HL-60/S4 treated with phorbol 12-myristate 13-acetate at 8.2 ng/mL for 4 days and 3 days (cell line): ENCODE measurements around the gene GRIK4.

Experiments used
- in situ Hi-C: fragments of 300-500 bp; cut with MboI; formaldehyde crosslinking; loops from 2 replicates; pipeline ENCODE4 v1.15.0; 2022; ENCODE audit warnings: low sequenced_read_pairs

The GRIK4 gene

DNA sequence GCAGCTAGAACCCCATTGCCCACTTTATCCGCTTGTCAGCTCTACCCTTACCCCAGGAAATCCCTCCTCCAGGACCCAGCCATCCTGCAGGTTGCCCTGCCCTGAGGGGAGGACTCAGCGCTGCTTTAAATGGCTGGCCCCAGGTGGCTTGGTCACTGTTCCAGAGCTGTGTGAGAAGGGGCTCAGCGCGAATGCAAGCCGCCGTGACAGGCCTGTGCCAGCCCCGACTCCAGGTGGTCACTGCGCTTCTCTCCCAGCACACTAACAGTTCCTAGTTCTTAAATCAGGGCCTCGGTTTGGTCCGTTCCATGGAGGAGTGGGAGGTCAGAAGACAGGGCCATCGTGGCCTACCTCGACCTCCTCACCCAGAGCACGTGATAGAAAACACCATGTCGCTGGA, 446.6 kb downstream of the GRIK4 start:
- in situ Hi-C loops: no loop called here

DNA sequence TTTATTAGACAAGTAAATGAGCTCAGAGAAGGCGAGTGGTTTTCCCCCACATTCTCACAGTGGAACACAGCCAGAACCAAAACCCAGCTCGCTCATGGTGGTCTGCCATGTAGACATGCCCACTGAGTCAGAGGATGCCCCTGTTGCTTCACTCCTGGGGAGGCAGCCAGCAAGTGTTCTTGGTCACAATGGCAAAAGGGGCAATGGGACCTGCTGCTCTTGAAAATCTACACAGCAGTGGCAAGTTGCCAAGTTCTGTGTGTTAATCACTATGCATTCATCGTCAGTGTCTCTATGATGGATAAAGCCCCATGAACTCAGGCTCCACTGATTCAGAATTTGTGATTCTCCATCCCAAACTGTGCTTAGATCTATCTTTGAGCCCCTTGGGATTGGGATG, 447.6 kb downstream of the GRIK4 start:
- in situ Hi-C loops: no loop called here

DNA sequence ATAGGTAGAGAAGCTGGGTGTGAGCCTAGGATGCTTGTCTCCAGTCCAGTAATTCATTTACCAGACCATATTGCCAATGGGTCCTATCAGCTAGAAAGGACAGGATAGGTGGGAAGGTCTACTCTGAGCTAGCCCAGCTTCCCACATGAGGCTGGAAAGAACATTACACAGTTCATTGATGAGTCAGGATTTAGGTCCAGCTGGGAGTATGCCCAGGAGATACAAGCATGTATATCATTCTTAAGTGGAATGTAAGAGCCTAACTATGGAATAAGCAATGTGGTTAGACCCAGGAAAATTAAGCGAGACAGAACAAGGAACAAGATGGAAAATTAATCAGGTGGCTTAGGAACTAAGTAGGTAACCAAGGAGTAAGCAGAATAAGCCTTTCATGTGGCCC, 453.3 kb downstream of the GRIK4 start:
- in situ Hi-C loops: no loop called here

DNA sequence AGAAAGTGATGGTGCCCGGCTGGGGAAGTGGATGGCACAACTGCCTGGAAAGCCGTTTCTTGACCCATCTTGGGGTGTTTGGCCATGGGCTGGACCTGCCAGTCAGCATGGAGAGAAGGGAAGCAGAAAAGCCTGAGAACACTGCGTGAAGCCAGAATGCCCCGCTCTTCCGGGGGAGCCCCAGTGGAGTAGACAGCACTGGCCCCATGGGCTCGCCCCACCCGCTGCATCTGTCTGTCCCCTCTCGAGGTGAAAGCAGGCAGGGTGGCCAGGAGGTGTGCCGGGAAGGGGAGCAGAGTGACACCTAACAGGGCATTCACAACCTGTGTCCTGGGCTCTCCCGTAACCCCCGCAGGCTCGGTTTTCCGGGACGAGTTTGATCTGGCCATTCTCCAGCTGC, 455.3 kb downstream of the GRIK4 start:
- in situ Hi-C loops: no loop called here

DNA sequence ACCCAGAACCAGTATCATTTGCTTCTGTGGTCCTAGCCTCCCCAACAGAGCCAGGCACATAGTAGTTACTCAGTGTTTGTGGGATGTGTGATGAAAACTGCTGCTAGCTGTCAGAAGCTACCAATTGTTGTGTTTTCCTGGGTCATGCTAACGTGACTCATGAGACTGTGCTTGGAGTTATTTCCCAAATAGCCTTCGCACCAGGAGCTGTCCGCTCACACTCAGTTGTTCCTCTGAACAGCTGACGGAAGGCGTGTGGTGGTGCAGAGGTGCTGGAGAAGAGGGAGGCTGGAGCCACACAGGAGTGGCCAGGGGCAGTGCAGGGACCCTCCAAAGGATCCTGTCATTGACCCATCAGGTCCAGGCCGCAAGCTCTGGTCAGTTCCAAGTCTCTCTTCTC, 458.4 kb downstream of the GRIK4 start:
- in situ Hi-C loops: no loop called here

DNA sequence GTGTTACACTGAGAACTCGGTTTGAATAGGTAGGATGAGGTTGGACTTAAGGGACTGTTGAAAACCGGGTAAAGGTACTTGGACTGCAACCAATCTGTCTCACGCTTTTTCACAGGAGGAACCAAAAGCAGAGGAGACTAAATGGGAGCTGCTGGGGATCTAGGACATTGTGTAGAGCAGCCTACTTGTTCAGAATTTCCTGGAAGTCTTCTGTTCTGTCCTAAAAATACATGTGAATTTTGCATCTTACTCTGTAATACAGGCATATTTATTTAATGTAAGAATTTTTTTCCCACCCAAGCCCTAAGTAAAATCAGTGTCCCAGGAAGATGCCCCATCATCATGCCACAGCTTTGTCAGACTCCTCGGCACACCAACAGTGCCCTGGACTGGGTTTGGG, 460.3 kb downstream of the GRIK4 start:
- in situ Hi-C loops: no loop called here

DNA sequence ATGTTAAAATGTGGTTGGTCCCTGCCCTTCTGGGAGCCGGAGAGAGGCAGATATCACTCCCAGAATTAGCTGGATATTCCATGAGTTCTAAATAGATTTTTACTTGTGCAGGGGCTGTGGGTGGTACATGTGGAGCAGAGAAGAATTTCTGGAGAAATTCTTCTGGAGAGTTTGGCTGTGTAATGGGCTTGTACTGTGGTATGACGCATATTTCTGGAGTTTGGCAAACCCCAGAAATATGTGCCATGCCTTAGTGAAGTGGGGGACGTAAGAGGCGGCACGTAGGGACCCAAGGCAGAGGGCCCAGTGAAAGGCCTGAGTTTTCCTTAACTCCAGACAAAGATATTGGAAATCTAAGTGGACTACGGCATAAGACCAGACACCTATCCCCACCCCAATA, 461.1 kb downstream of the GRIK4 start:
- in situ Hi-C loops: no loop called here

DNA sequence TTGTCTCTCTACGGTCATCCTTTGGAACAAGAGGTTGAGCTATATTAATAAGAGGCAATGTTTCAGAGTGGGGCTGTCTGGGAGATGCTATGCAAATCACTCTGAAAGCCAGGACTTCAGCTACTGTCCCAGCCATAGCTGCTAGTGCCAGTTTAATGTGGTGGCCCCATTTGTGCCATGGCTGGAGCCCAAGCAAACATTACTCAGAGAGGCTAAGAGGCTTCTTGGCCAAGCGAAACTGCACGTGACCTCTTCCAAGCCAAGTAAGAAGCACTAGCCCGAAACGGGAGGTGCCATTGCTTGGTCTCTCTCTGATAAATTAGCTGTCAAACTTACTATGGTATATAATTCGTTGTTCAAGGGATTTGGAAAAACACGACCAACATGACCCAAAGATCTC, 462.0 kb downstream of the GRIK4 start:
- in situ Hi-C loops: no loop called here

DNA sequence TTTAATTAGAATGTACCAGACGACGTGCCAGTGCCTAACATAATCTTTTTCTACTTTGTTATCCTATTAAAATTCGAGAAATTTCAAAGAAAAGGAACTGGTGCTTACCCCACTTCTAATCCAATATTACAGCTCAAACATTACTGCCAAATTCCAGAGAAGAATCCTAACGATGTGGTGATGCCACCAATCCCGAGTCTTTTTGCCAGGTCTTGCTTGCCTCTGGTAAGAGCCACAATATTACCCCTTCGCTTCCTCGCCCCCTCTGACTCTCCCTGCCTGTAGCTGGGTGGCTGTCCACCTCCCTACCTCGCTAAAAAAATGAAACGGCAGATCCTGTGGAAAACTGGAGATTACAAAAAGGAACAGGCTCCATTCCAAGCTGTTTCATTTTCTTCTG, 462.9 kb downstream of the GRIK4 start:
- in situ Hi-C loops: no loop called here

DNA sequence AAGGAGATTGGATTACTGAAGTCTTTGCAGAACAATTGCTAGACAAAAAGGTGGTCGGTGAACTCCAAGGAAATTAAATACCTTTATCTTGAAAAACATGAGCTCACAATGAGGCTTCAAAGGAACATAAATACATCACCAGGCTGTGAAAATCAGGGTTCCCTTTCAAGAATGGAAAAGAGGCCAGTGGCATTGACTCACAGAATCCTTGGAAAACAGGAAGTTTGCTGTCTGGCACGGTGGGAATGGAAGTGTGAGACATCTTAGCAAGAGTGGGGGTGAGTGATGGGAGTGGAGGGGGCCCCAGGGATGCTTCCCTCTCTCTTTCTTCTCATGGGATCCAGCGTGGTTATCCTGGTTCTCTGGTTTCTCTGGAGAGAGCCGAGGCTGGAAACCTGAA, 463.4 kb downstream of the GRIK4 start:
- in situ Hi-C loops: no loop called here

DNA sequence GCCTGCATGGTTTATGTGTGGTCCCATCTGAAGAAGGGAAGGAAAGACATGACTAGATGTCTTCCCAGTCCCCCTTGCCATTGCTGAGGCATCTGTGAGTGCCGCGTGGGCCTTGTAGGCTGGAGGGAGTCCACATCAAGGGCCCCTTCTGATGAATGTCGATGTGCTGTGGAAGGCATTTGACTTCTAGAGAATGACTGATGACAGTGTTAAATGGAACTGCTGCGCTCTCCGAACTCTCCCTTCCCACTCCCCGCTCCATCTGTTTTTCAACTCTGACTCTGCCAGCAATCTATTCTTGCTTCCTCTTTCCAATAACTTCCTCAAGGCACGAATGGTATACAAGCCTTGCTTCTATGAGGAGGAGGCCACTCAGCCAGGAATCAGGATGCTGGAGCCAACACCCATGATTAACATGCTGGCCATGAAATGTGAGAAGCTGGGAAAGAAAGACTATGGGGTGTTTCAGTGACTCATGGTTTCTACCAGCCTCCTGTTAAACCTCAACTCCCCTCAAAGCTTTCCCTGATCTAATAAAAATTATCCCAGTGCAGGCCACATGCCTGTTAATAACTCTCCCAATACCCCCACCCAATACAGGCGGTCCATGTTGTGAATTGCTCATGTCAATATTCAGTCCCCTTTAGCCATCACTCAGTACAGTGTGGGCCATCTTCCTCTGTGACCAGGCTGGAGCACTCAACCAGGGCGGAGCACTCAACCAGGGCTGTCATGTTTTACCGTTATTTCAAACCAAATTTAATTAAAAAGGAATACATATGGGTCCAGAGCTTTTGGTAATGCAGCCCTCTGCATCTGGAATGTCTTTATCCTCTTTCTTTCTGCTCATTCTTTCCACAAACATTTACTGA, 466.0 kb downstream of the GRIK4 start:
- in situ Hi-C loops: no loop called here

DNA sequence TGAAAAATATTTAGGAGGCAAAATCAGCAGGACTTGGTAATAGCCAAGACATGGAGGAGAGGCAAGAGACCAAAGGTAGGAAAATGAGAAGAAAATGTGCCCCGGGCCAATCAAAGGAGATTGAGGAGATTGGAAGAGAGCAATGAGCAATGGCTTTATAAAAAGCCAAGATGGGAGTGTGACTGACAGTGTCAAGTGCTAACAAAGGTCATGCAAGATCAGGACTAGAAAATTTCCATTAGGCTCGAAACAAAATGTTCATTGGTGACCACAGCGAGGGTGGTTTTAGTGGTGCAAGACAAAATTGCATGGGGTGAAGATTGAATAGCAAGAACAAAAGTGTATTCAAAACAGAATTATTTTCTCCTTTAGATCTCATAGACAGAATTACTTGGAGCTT, 467.2 kb downstream of the GRIK4 start:
- in situ Hi-C loops: no loop called here

DNA sequence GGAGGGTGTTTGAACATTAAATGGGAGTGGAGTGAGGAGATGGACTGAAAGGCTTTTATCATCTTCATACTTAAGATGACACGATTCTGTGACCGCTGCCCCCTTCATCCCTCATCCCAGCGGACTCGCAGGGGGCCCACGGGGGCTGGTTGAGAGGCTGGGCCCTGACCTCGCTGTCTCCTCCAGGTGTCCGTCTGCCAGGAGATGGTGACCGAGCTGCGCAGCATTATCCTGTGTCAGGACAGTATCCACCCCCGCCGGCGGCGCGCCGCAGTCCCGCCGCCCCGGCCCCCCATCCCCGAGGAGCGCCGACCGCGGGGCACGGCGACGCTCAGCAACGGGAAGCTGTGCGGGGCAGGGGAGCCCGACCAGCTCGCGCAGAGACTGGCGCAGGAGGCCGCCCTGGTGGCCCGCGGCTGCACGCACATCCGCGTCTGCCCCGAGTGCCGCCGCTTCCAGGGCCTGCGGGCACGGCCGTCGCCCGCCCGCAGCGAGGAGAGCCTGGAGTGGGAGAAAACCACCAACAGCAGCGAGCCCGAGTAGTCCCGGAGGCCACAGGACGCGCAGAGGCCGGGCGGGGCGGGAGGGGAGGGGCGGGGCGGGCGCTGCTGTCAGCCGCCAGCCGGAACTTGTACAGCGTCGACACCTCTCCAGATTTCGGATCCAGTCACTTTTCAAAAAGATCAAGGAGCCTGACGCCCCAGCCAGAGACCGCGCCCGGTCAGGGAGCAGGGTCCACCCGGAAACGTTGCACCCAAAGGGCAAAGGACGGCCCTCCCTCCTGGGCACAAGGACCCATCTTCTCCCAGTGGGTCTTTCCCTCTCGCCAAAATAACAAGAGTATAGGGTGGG, 474.4 kb downstream of the GRIK4 start:
- in situ Hi-C loops: no loop called here

DNA sequence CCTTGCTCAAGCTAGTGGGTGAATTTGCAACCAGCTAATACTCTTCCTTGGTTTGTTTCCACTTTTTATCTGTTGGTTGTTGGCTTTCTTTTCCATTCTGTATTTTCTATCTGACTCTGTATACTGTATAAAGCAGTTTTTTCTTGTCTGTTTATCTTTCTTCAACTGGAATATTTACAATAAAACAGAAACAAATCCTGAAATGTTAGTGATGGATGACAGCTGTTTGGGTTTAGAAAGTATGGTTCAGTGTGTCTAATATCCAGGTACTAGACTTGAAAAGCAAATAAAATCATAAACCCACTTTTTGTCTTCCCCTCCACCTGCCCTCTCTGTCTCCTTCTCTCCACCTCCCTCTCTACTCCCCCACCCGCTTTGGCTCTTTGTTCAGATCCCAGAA, 477.1 kb downstream of the GRIK4 start:
- in situ Hi-C loops: no loop called here

DNA sequence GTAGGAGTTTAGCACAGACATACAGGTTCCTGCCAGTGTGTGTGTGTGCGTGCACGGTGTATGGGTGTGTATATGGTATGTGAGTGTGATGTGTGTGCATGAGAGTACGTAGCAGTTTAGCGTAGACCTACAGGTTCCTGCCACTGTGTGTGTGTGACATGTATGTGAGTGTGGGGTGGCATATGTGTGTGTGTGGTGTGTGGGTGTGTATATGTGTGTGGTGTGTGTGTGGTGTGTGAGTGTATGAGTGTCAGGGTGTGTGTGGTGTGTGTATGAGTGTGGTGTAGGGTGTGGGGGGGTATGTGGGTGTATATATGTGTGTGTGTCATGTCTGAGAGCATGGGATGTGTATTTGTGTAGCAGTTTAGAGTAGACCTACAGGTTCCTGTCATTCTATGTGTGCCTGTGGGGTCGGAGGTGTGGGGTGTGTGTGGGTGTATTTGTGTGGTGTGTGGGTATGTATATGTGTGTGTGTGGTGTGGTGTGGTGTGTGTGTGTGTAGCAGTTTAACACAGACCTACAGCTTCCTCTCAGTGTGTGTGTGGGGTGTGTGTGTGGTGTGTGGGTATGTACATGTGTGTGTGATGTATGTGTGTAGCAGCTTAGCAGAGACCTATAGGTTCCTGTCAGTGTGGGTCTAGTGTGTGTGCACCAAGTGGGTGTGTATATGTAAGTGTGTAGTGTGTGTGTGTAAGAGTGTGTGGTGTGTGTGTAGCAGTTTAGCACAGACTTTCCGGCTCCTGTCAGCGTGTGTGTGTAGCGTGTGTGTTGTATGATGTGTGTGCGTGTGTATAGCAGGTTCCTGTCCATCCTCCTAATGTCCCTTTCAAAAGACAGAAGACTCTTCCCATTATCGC, 480.5 kb downstream of the GRIK4 start:
- in situ Hi-C loops: no loop called here

DNA sequence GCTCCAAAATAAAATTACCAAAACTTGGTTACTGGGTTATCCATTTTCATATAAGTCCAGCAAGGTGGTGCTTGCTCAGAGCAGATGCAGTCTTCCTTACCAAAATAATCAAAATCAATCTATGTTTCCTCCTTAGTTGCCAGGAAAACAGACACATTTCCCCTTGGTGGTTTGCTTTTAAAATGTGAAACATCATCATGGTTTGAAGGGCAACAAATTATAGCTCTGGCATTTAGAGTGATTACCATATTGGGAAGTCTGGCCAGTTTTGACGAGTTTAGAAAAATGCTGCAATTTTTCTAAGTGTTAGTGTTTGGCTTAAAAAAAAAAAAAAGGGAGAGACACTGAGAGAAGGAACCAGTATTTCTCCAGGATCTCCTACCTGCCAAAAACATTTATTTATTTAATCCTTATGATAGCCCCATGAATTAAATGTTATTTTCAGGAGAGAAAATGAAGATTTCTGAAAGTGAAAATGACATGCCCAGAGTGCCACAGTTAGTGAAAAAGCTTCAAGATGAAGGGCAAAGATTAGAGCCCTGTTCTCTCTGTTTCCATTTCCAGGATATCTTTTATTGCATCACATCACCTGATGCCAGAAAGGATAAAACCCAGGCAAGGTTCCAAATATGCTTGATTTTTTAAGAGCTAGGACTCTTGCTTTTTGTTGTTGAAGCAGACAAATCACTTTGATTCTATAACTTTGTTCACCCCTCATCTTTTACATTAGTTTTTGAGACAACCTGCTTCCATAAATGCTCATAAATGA, 482.7 kb downstream of the GRIK4 start:
- in situ Hi-C loops: no loop called here

DNA sequence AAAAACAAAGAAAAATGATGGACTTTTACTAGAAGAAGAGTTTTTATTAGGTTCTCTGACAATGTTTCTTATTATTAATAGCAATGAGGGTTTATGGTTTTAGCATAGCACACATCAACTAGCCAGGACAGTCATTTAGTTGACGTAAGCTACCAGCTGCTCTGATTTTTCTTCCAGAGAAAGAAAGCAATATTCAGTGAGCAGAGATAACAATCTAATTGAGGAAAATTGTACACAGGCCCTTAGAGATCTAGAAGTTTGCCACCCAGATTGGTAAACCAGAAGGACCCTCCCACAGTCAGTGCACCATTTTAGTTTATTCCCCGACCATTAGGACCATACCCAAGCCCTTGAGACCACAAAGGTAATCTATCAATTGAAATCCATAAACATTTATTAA, 483.6 kb downstream of the GRIK4 start:
- in situ Hi-C loops: no loop called here

DNA sequence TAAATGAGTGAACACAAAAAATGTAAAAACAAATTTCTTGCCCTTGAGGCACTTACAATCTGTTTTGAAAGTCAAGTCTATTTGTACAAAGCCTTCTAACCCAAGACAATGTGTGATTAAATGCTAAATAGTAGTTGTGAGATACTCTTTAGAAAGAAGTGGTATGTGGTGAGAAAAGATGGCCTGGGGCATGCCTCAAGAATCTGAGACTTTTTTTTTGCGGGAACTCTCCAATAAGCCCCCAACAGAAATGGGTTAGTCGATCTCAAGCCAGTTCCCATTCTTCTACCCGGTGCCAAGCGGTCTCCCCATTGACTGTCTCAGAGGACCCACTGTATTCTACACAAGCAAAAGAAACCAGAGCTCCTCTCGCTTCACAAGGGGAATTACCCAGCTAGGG, 485.4 kb downstream of the GRIK4 start:
- in situ Hi-C loops: no loop called here

DNA sequence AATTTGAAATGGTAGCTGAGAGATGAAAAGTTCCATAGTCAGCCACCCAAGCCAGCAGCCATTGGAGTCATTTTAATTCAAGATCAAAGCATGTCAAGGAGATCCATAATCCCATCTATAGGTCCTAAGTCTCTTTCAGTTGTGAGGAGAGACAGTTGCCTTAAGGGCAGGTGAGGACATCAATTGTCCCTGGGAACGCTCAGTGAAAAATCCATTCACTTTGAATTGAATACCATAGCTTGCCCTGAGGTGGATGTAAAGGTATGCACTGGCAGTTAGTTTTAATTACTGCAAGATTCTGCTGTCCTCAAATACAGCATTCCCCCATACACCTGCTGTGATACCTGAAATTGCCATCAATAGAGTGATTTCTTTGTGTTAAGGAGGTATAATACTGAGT, 487.0 kb downstream of the GRIK4 start:
- in situ Hi-C loops: no loop called here

DNA sequence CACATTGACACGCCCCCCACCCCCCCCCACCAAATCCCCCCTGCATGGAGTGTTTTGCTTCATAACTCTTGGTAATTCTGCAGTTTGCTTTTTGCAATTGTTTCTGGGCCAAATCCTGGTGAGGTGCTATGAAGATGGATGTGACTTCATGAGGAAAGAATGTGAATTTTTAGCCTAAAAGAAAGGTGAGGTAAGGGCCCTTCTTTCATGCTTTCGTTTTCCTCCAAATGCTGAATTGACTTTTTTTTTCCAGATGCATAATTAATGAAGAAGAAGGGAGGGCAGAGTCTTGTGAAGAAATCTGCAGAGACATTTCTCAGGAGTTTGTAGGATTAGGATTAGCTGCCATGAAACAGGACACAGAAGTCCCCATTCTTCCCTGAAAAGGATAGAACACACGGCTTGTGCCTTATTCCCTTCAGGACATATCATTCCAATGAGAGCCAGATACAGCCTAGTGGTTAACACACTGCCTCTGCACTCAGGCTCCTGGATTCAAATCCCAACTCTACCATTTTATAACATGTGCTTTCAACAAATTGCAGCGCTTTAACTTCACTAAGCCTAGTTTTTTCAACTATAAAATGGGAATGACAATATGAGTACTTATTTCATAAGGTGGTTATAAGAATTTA, 492.8 kb downstream of the GRIK4 start:
- in situ Hi-C loops: no loop called here
